Erythroblast (primary cell): ENCODE measurements around the gene TTC28.

ENCODE experiments used
- GATA1 ChIP-seq: IDR thresholded peaks from 2 replicates; pipeline ENCODE4 v1.6.1; 2011; ENCODE audit warnings: low read depth, mild to moderate bottlenecking, control low read depth, low read length, moderate library complexity
- POLR2A ChIP-seq: IDR thresholded peaks from 2 replicates; pipeline ENCODE4 v1.6.1; 2011; ENCODE audit warnings: mild to moderate bottlenecking, low read length

DNA sequence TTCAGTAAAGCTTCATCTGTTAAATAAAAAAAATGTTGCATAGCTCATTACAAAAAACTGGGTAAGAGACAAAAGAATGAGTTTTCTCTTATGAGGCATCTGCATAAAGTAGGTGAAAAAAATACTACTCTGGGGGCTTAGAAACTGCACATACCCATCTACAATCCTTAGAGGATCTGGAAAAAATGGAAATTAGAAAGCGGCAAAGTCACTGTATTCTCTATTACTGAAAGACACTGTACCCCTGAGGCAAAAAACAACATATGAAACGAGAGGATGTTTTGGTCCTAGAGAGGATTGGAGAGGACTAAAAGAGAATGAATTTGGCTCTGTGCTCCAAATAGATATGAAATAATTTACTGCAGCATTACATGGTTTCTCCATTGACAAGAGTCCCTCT lies 553.8 kb downstream of the TTC28 start:
- no peak for TF ChIP-seq POLR2A
- TF ChIP-seq GATA1 = no peak
